GM12864 (cell line): ENCODE measurements around the gene CAMK2D.

ENCODE experiments used
- DNase-seq: peaks from one replicate; pipeline ENCODE4 v3.0.0-alpha.2; 2011; ENCODE audit warnings: low read depth
- H3K4me3 ChIP-seq: 2 replicates; pipeline ENCODE4 v1.5.1; 2011; ENCODE audit warnings: mild to moderate bottlenecking, low read depth, low read length, control low read depth
- TF ChIP-seq, protein P1 (sequence below): IDR thresholded peaks from 2 replicates; pipeline ENCODE4 v1.5.1; 2011; ENCODE audit warnings: low read depth, mild to moderate bottlenecking, moderate library complexity, low read length, control low read depth, inconsistent platforms; ENCODE audit errors: missing control alignments

The CAMK2D gene

DNA sequence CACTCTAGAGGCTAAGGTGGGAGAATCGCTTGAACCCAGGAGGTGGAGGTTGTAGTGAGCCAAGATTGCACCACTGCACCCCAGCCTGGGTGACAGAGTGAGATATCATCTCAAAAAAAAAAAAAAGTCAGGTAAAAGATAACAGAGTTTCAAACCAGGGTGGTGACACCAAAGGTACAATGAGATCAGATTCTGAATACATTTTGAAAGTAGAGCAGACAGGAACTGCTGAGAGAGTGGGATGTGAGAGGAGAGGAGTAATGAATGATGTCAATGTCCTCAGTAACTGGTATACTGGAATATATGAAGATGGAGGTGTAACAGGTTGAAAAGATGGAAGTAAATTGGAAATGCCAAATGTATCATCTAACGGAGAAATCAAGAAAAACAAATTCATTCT, 135.6 kb downstream of the CAMK2D start:
- no peak overlapping the region for H3K4me3 ChIP-seq
- TF ChIP-seq, protein P1, sequence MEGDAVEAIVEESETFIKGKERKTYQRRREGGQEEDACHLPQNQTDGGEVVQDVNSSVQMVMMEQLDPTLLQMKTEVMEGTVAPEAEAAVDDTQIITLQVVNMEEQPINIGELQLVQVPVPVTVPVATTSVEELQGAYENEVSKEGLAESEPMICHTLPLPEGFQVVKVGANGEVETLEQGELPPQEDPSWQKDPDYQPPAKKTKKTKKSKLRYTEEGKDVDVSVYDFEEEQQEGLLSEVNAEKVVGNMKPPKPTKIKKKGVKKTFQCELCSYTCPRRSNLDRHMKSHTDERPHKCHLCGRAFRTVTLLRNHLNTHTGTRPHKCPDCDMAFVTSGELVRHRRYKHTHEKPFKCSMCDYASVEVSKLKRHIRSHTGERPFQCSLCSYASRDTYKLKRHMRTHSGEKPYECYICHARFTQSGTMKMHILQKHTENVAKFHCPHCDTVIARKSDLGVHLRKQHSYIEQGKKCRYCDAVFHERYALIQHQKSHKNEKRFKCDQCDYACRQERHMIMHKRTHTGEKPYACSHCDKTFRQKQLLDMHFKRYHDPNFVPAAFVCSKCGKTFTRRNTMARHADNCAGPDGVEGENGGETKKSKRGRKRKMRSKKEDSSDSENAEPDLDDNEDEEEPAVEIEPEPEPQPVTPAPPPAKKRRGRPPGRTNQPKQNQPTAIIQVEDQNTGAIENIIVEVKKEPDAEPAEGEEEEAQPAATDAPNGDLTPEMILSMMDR, result no peak
- no peak for DNase-seq

DNA sequence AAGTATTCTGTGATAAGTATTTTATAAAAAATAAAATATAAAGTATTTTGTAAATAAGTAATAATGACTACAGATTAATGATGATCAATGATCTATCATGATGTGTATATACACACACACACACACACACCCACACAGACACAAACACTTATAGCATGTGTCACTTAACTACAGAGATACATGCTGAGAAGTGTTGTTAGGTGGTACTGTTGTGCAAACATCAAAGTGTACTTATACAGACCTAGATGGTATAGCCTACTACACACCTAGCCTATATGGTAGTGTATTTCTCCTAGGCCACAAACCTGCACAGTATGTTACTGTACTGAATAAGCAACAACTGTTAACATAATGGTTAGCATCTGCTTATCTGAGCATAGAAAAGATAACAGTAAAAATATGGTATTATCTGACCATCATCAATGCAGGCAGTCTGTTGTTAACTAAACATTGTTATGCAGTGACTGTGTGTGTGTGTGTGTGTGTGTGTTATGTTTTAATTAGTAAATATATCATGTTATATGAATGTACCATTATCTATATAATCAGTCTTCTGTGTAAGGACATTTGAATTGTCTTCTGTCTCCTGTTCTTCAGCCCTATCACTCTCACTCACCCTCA, 138.2 kb downstream of the CAMK2D start:
- no peak for DNase-seq
- TF ChIP-seq, protein P1, result no peak
- H3K4me3 ChIP-seq, result no peak overlapping the region

DNA sequence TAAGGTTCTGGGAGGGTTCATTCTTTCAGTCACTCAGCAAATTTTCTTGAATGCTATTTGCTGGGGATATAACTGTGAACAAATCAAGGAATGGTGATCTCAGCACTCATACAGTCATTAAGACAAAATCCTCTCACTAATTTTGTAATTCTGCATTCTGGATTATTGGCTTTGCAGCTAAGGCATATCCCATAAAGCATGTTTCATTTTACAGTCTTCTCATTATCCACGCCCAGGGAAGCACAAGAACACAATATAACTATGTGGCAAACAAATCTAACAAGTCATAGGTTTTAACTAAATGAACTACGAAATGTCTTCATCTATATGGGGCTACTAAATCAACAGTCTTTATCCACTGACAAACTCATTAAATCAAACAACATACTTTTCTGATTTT, 139.9 kb downstream of the CAMK2D start:
- TF ChIP-seq, protein P1, result no peak
- no peak for DNase-seq

DNA sequence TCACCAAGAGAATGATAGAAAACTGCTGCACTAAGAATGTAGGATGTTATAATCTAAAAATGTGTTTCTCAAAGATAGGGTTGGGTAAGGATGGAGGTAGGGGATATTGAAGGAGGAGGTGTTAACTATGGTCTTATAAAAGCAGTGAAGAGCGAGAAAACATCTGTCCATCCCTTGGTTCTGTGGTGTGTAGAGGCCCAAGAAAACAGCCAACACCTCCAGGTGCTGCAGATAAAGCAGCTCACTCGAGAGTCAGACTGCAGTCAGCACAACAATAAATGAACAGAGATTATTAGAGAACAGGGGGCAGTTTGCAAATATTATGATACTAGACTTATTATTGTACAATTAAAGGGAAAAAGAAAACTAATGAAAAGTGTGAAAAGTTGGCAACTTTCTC, 141.5 kb downstream of the CAMK2D start:
- TF ChIP-seq, protein P1, result no peak
- no peak for DNase-seq
- H3K4me3 ChIP-seq, result no peak overlapping the region

More for the DNA sequence above, 139.9 kb downstream of the CAMK2D start:
- H3K4me3 ChIP-seq, result no peak overlapping the region

DNA sequence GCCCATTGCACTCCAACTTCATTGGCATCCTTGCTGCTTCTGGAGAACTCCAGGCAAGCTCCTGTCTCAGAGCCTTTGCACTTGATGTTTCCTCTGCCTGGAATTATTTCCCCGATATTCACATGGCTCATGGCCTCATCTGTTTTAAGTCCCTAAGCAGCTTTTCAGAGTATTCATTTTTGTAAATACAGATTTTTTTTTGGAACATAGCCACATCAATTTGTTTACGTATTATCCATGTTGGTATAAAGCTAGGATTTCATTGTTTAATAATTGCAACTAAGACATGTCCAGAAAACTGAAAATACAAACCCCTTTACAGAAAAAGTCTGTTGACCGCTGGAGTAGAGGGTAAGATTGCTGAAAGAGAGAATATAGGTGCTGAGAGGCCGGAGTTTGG, 142.0 kb downstream of the CAMK2D start:
- no peak overlapping the region for H3K4me3 ChIP-seq
- TF ChIP-seq, protein P1, result no peak
- no peak for DNase-seq

DNA sequence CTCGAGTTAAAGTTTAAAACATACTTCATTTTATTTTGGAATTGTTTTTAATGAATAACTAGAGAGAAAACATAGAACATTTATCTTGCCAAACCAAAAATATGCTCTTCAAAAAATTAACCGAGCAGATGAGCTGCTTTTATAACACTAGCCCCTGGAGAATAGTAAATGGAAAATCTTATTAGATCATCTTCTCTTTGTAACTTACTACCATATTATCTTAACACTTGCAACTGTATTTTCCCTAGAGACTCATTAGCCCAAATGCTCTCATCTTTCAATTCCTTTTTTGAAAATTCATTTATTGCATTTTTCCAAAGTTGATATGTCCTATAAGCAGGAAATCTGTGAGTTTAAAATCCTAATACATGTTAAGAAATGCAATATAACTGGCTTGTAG, 143.3 kb downstream of the CAMK2D start:
- TF ChIP-seq, protein P1, result no peak
- H3K4me3 ChIP-seq, result no peak overlapping the region
- DNase-seq, result no peak

DNA sequence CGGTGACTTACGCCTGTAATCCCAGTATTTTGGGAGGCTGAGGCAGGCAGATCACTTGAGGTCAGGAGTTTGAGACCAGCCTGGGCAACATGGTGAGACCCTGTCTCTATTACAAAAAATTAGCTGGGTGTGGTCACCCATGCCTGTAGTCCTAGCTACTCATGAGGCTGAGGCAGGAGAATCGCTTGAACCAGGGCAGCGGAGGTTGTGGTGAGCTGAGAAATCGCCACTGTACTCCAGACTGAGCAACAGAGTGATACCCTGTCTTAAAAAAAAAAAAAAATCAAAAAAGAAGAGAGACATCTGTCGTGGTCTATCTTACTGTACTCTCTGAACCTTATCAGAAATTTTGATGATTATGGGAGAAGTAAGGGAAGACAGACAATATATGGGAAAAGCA, 144.3 kb downstream of the CAMK2D start:
- no peak overlapping the region for H3K4me3 ChIP-seq
- DNase-seq, result no peak
- TF ChIP-seq, protein P1, result no peak
